ENCODE data around the gene ARHGEF7.

Gene ARHGEF7

DNA sequence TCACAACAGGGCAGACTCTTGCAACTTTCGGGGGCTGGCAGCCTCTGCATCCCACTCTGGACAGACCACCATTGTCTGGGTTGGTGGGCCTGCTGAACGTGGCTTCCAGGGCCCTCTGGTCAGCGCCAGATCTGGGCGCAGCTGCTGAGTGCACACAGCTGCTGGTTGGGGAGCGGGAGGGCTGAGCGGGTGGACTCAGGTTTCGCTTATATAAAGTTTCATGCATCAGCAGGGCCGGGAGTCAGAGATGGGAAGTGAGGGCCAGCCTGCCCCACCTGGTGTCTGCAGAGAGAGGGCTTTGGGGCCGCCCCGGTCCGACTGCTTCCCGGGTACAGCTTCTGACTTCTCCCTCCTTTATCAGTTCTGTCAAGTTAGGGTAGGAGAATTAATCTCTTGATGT, 6.9 kb downstream of the ARHGEF7 start:
- H3K36me3 ChIP-seq (ENCODE audit: control insufficient read depth in 1 of 2, insufficient read depth in 2 of 2, low read length in 2 of 2), result no peaks in the 10 kb centered on the region
- H3K4me3 ChIP-seq (ENCODE audit: low read depth in 1 of 2, low read length in 2 of 2), result no peak overlapping the region
- H3K27me3 ChIP-seq (ENCODE audit: low read depth, low read length), result peaks cover 10% of the 10 kb centered on the region
- H3K9me3 ChIP-seq (ENCODE audit: control insufficient read depth in 1 of 2, low read length in 2 of 2), result no peaks in the 10 kb centered on the region
- no peaks in the 10 kb centered on the region for H3K4me1 ChIP-seq (ENCODE audit: control insufficient read depth in 1 of 2, insufficient read depth in 2 of 2, low read length in 2 of 2)
- no peak overlapping the region for H3K27ac ChIP-seq (ENCODE audit: low read length)

DNA sequence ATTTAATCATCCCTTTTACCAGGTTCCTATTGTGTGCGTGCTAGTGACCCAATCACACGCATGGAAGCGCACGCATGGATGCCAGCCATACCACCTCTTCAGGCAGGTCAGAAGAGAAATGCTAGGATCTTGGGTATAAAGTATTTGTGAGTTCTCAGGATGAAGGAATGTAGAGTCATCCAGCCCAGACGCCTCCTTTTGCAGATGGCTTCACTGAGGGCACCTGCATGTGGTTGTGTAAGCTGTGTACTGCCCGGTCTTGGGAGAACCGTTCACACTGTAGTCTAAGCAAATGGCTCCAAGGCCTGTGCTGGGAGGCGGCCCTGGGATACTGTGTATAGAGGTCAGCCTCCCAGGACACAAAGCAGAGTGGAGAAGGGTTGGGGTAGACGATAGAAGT, 7.5 kb downstream of the ARHGEF7 start:
- H3K27ac ChIP-seq (ENCODE audit: low read length), result no peak overlapping the region
- no peaks in the 10 kb centered on the region for H3K4me1 ChIP-seq (ENCODE audit: control insufficient read depth in 1 of 2, insufficient read depth in 2 of 2, low read length in 2 of 2)

DNA sequence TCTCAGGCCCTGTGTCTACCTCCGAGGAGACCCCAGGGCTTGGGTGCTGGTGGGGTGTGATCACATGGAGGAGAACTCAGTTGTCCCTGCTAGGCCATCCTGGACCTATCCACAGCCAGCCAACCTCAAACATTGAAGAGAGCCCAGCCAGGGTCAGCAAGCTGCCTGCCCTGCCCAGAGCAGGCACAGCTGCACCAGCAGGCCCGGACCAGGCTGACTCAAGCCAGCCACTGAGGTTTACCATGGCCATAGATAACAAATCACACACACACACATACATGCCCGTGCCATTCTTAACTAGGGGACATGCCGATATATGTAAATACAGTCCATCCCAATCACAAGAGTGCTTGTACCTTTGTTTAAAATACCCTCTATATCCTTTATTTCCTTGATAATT, 8.1 kb downstream of the ARHGEF7 start:
- Histone ChIP-seq H3K27ac (ENCODE audit: low read length) (no peak overlapping the region), H3K9me3 (ENCODE audit: control insufficient read depth in 1 of 2, low read length in 2 of 2) (no peaks in the 10 kb centered on the region), H3K36me3 (ENCODE audit: control insufficient read depth in 1 of 2, insufficient read depth in 2 of 2, low read length in 2 of 2) (no peaks in the 10 kb centered on the region), H3K4me3 (ENCODE audit: low read depth in 1 of 2, low read length in 2 of 2) (no peak overlapping the region), H3K27me3 (ENCODE audit: low read depth, low read length) (peaks cover under 1% of the 10 kb centered on the region), H3K4me1 (ENCODE audit: control insufficient read depth in 1 of 2, insufficient read depth in 2 of 2, low read length in 2 of 2) (no peaks in the 10 kb centered on the region)

More for the DNA sequence above, 7.5 kb downstream of the ARHGEF7 start:
- Histone ChIP-seq H3K9me3 (ENCODE audit: control insufficient read depth in 1 of 2, low read length in 2 of 2) (no peaks in the 10 kb centered on the region), H3K4me3 (ENCODE audit: low read depth in 1 of 2, low read length in 2 of 2) (no peak overlapping the region), H3K27me3 (ENCODE audit: low read depth, low read length) (peaks cover 6% of the 10 kb centered on the region), H3K36me3 (ENCODE audit: control insufficient read depth in 1 of 2, insufficient read depth in 2 of 2, low read length in 2 of 2) (no peaks in the 10 kb centered on the region)

DNA sequence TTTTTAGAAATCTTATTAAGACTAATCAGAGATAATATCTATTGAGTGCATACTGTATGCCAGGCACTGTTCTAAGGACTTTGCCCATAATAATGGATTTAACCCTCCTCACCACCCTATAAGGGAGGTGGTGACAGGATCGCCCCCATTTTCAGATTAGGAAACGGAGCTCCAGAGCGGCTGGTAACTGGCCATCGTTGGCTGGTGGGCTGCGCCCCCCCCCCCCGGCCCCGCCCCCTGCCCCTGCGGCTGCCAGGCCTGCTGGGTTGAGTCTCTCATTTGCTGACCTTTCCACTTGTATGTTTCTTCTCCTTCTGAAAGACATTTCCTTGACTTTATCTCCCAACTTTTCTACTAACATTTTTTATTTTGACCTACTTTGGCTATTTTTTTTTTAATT, 8.5 kb downstream of the ARHGEF7 start:
- Histone ChIP-seq H3K27ac (ENCODE audit: low read length) (no peak overlapping the region), H3K36me3 (ENCODE audit: control insufficient read depth in 1 of 2, insufficient read depth in 2 of 2, low read length in 2 of 2) (no peaks in the 10 kb centered on the region), H3K4me3 (ENCODE audit: low read depth in 1 of 2, low read length in 2 of 2) (no peak overlapping the region), H3K9me3 (ENCODE audit: control insufficient read depth in 1 of 2, low read length in 2 of 2) (no peaks in the 10 kb centered on the region), H3K27me3 (ENCODE audit: low read depth, low read length) (no peaks in the 10 kb centered on the region), H3K4me1 (ENCODE audit: control insufficient read depth in 1 of 2, insufficient read depth in 2 of 2, low read length in 2 of 2) (no peaks in the 10 kb centered on the region)

DNA sequence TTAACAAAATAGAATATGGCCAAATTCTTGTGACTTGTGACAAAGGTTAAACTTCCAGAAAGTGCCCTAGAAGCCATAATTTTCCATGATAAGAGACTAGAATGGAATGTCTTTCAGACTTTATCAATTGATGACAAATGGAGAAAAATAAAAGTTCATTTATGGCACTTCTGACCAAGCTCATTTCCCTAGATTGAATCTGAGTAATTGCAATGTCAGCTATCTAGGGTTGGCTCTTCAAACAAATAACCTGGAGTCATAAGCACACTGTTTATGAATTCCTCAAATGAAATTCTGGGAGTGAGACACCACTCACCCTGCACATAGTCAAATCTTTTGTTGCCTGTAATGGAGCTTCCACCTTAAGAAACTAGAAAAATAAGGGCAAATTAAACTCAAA, 11.4 kb downstream of the ARHGEF7 start:
- H3K27ac ChIP-seq (ENCODE audit: low read length), result no peak overlapping the region
- no peak overlapping the region for H3K4me3 ChIP-seq (ENCODE audit: low read depth in 1 of 2, low read length in 2 of 2)
- no peaks in the 10 kb centered on the region for H3K4me1 ChIP-seq (ENCODE audit: control insufficient read depth in 1 of 2, insufficient read depth in 2 of 2, low read length in 2 of 2)
- H3K27me3 ChIP-seq (ENCODE audit: low read depth, low read length), result no peaks in the 10 kb centered on the region
- H3K9me3 ChIP-seq (ENCODE audit: control insufficient read depth in 1 of 2, low read length in 2 of 2), result no peaks in the 10 kb centered on the region
- H3K36me3 ChIP-seq (ENCODE audit: control insufficient read depth in 1 of 2, insufficient read depth in 2 of 2, low read length in 2 of 2), result no peaks in the 10 kb centered on the region

DNA sequence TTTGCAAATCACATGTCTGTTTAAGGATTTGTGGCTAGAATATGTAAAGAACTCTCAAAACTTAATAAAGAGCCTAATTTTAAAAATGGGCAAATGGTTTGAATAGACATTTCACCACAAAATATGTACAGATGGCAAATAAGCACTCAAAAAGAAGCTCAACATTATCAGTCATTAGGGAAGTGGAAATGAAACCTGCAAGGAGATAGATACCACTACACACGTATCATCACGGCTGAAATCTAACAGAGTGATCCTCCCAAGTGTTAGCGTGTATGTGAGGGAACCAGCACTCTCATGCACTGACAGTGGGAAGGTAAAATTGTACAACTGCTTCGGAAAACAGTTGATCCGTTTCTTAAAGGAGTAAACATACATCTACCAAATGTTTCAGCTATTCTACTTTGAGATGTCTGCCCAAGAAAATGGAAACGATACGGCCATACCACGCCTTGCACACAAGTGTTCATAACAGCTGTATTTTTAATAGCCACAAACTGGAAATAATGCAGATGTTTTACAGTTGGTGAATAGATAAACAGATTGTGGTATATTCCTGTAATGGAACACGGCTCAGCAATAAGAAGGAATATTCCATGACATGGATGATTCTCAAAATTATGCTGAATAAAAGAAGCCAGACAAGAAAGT, 14.5 kb downstream of the ARHGEF7 start:
- Histone ChIP-seq H3K36me3 (ENCODE audit: control insufficient read depth in 1 of 2, insufficient read depth in 2 of 2, low read length in 2 of 2) (no peaks in the 10 kb centered on the region), H3K4me3 (ENCODE audit: low read depth in 1 of 2, low read length in 2 of 2) (no peak overlapping the region), H3K27ac (ENCODE audit: low read length) (no peak overlapping the region), H3K4me1 (ENCODE audit: control insufficient read depth in 1 of 2, insufficient read depth in 2 of 2, low read length in 2 of 2) (no peaks in the 10 kb centered on the region), H3K27me3 (ENCODE audit: low read depth, low read length) (no peaks in the 10 kb centered on the region), H3K9me3 (ENCODE audit: control insufficient read depth in 1 of 2, low read length in 2 of 2) (no peaks in the 10 kb centered on the region)

DNA sequence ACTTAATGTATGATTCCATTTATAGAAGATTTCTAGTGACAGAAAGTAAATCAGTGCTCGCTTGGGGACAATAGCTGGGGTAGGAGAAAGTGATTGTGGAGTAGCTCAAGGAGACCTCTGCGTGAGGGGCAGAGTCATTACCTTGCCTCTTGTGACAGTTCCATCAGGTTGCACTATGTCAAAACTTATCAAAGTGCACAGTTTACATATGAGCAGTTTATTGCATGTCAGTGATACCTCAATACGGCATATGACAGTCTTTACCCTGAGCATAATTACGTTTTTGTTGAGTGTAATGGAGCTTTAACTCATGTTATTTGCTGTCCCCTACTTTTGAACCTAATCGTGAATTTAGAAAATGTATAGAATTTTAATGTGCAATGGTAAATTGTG, 15.0 kb downstream of the ARHGEF7 start:
- no peaks in the 10 kb centered on the region for H3K36me3 ChIP-seq (ENCODE audit: control insufficient read depth in 1 of 2, insufficient read depth in 2 of 2, low read length in 2 of 2)
- no peak overlapping the region for H3K27ac ChIP-seq (ENCODE audit: low read length)
- no peaks in the 10 kb centered on the region for H3K4me1 ChIP-seq (ENCODE audit: control insufficient read depth in 1 of 2, insufficient read depth in 2 of 2, low read length in 2 of 2)
- H3K27me3 ChIP-seq (ENCODE audit: low read depth, low read length), result no peaks in the 10 kb centered on the region
- H3K9me3 ChIP-seq (ENCODE audit: control insufficient read depth in 1 of 2, low read length in 2 of 2), result no peaks in the 10 kb centered on the region
- H3K4me3 ChIP-seq (ENCODE audit: low read depth in 1 of 2, low read length in 2 of 2), result no peak overlapping the region

DNA sequence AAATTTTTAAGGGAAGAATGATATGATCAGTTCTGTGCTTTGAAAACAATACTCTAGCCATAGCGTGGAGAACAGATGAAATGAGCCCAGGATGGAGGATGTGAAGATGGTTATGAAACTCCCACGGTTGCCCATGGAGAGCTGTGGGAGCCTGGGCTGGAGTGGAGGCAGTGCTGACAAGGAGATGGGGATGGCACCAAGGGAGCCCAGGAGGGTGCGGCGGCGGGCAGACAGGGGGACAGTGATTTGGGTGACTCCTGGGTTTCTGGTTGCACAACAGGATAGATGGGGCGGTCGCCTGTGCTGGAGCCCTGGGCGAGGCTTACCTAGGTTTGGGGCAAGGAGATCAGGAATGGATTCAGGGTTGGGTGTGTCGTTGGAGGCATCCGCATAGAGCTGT, 15.9 kb downstream of the ARHGEF7 start:
- H3K4me3 ChIP-seq (ENCODE audit: low read depth in 1 of 2, low read length in 2 of 2), result no peak overlapping the region
- no peaks in the 10 kb centered on the region for H3K4me1 ChIP-seq (ENCODE audit: control insufficient read depth in 1 of 2, insufficient read depth in 2 of 2, low read length in 2 of 2)
- no peaks in the 10 kb centered on the region for H3K36me3 ChIP-seq (ENCODE audit: control insufficient read depth in 1 of 2, insufficient read depth in 2 of 2, low read length in 2 of 2)
- no peaks in the 10 kb centered on the region for H3K27me3 ChIP-seq (ENCODE audit: low read depth, low read length)
- H3K9me3 ChIP-seq (ENCODE audit: control insufficient read depth in 1 of 2, low read length in 2 of 2), result no peaks in the 10 kb centered on the region
- no peak overlapping the region for H3K27ac ChIP-seq (ENCODE audit: low read length)

DNA sequence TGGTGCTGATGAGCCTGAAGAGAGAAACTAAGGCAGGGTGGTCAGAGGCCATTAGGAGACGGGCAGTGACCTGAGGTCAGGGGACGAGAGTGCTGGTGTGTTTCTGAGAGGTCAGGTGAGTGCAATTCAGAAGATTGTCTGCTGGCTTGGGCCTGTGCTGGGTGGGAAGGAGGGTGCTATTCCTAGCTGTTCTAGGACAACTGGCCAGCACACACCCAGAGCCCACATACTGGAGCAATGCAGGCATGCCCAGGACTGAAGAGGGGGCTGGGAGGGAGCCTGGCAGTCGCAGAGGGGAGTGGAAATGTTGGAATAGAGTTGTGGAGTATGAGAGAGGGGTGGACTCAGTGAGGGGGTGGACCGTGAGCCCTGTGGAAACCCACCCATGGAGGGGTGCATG, 16.5 kb downstream of the ARHGEF7 start:
- no peaks in the 10 kb centered on the region for H3K9me3 ChIP-seq (ENCODE audit: control insufficient read depth in 1 of 2, low read length in 2 of 2)
- H3K27ac ChIP-seq (ENCODE audit: low read length), result no peak overlapping the region

DNA sequence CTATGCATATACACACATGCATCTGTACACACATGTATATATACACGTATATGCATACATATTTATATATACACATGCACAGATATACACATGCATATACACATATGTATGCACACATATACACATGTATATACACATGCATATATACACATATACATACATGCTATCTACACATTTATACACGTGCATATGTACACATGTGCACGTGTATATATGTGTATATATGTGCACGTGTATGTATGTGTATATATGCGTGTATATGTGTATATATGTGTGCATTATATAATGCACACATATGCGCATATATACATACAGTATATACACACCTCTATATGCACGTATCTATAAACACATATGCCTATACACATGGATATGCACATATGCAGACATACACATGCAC, 17.8 kb downstream of the ARHGEF7 start:
- Histone ChIP-seq H3K27me3 (ENCODE audit: low read depth, low read length) (no peaks in the 10 kb centered on the region), H3K9me3 (ENCODE audit: control insufficient read depth in 1 of 2, low read length in 2 of 2) (no peaks in the 10 kb centered on the region), H3K36me3 (ENCODE audit: control insufficient read depth in 1 of 2, insufficient read depth in 2 of 2, low read length in 2 of 2) (no peaks in the 10 kb centered on the region), H3K4me1 (ENCODE audit: control insufficient read depth in 1 of 2, insufficient read depth in 2 of 2, low read length in 2 of 2) (no peaks in the 10 kb centered on the region), H3K4me3 (ENCODE audit: low read depth in 1 of 2, low read length in 2 of 2) (no peak overlapping the region), H3K27ac (ENCODE audit: low read length) (no peak overlapping the region)

More for the DNA sequence above, 16.5 kb downstream of the ARHGEF7 start:
- H3K4me3 ChIP-seq (ENCODE audit: low read depth in 1 of 2, low read length in 2 of 2), result no peak overlapping the region
- no peaks in the 10 kb centered on the region for H3K4me1 ChIP-seq (ENCODE audit: control insufficient read depth in 1 of 2, insufficient read depth in 2 of 2, low read length in 2 of 2)
- H3K36me3 ChIP-seq (ENCODE audit: control insufficient read depth in 1 of 2, insufficient read depth in 2 of 2, low read length in 2 of 2), result no peaks in the 10 kb centered on the region
- no peaks in the 10 kb centered on the region for H3K27me3 ChIP-seq (ENCODE audit: low read depth, low read length)

DNA sequence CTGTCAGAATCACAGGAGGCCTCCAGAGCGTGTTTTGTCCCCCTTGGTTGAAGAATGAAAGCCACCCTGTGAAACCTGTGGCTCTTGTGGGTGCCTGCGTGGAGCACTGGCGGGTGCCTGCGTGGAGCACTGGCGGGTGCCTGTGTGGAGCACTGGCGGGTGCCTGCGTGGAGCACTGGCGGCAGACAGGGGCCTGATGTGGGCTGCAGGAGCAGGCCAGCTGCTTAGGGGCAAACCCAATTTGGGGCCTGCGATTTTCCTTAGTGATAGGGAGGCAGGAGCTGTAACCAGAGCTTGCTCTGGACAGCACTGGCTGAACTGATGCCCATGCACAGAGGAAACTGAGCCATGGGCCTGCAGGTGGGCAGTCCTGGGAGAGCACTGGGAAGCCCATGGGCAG, 24.3 kb downstream of the ARHGEF7 start:
- Histone ChIP-seq H3K36me3 (ENCODE audit: control insufficient read depth in 1 of 2, insufficient read depth in 2 of 2, low read length in 2 of 2) (no peaks in the 10 kb centered on the region), H3K27ac (ENCODE audit: low read length) (no peak overlapping the region), H3K9me3 (ENCODE audit: control insufficient read depth in 1 of 2, low read length in 2 of 2) (no peaks in the 10 kb centered on the region), H3K27me3 (ENCODE audit: low read depth, low read length) (no peaks in the 10 kb centered on the region), H3K4me3 (ENCODE audit: low read depth in 1 of 2, low read length in 2 of 2) (no peak overlapping the region), H3K4me1 (ENCODE audit: control insufficient read depth in 1 of 2, insufficient read depth in 2 of 2, low read length in 2 of 2) (no peaks in the 10 kb centered on the region)

DNA sequence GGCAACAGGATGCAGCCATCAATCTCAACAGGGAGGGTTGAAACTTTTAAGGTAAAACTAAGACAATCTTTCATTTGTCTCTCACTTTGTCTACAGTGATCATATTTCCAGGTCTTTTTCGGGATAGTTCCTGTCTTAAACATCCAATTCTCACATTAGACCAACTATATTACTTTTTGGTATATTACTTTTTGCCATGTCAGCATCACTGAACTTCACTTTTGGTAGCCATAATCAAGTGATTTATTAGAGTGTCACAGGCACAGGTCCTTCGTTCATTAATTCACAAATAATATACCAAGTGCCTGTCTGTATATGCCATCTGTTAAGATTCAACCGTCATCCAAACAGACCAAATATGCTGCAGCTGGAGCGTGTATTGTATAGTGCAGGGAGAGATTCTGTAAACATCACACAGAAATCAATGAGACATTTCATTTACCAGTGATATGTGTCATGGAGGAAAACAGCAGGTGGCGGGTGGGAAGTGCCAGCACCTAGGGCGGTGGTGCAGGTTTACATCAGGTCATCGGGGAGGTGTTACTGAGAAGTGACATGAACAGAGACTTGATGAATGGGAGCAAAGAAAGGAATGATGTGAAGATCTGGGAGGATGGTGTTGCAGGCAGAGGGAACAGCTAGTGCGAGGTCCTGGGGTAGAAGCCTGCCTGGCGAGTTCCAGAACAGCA, 24.9 kb downstream of the ARHGEF7 start:
- Histone ChIP-seq H3K9me3 (ENCODE audit: control insufficient read depth in 1 of 2, low read length in 2 of 2) (no peaks in the 10 kb centered on the region), H3K4me1 (ENCODE audit: control insufficient read depth in 1 of 2, insufficient read depth in 2 of 2, low read length in 2 of 2) (no peaks in the 10 kb centered on the region), H3K27ac (ENCODE audit: low read length) (no peak overlapping the region), H3K27me3 (ENCODE audit: low read depth, low read length) (no peaks in the 10 kb centered on the region), H3K4me3 (ENCODE audit: low read depth in 1 of 2, low read length in 2 of 2) (no peak overlapping the region), H3K36me3 (ENCODE audit: control insufficient read depth in 1 of 2, insufficient read depth in 2 of 2, low read length in 2 of 2) (no peaks in the 10 kb centered on the region)

Measured in muscle layer of duodenum (tissue), 2 donors.